ENCODE results near the gene TOMT. TPM values are rescaled to one million over a fixed set of nuclear protein-coding genes. Genes with fewer than 3 reads are reported as not detected.

The TOMT gene
- total and polyA plus RNA-seq, 2 of the 13 experiments (the other 11 are each of a cell fraction or from before 2014, with no cell fraction given), result not detected

- 0 out of 2 replicates have a peak, but pooled peaks have one; percentile 44 for TF ChIP-seq ZBTB43 (CRISPR knock-in tag; conservative IDR thresholded peaks at IDR 0.05)
- TF ChIP-seq SP5 (CRISPR knock-in tag; IDR thresholded peaks at IDR 0.05; ENCODE audit: borderline replicate concordance, low read depth), result peak; percentile 81
- peak; percentile 87 for TF ChIP-seq ZFX (CRISPR knock-in tag; IDR thresholded peaks at IDR 0.05; ENCODE audit: low read depth)
- peak; percentile 46; the same call in 1 of the 2 replicates for TF ChIP-seq NKX3-1 (CRISPR knock-in tag; IDR thresholded peaks at IDR 0.05)
- TF ChIP-seq ZNF678 (CRISPR knock-in tag; IDR thresholded peaks at IDR 0.05), result no peak
- no peak for TF ChIP-seq NCOR1 (IDR thresholded peaks at IDR 0.05; ENCODE audit: borderline replicate concordance, low read length)
- TF ChIP-seq E2F1 (CRISPR knock-in tag; IDR thresholded peaks at IDR 0.05), result peak; percentile 78
- peak; percentile 61; the same call in 1 of the 2 replicates for TF ChIP-seq ZNF501 (CRISPR knock-in tag; IDR thresholded peaks at IDR 0.05)
- no peak for TF ChIP-seq KDM4B (CRISPR knock-in tag; IDR thresholded peaks at IDR 0.05)
- no peak for TF ChIP-seq ZNF280D (CRISPR knock-in tag; IDR thresholded peaks at IDR 0.05)
- no peak for TF ChIP-seq TFAP4 (IDR thresholded peaks at IDR 0.05; ENCODE audit: borderline replicate concordance, low read depth)
- no peak; the same call in 1 of the 2 replicates for TF ChIP-seq KMT2A (CRISPR knock-in tag; IDR thresholded peaks at IDR 0.05)
- peak; percentile 79 for TF ChIP-seq ELF3 (CRISPR knock-in tag; IDR thresholded peaks at IDR 0.05)
- no peak for TF ChIP-seq TCF7L2 (IDR thresholded peaks at IDR 0.05; ENCODE audit: low read depth, low read length)
- TF ChIP-seq HINFP (CRISPR knock-in tag; IDR thresholded peaks at IDR 0.05; ENCODE audit: low read depth), result 0 out of 2 replicates have a peak, but pooled peaks have one; percentile 56
- TF ChIP-seq RFX1 (IDR thresholded peaks at IDR 0.05), result no peak
- no peak for TF ChIP-seq ARHGAP35 (CRISPR knock-in tag; IDR thresholded peaks at IDR 0.05; ENCODE audit: borderline replicate concordance)
- 0 out of 2 replicates have a peak, but pooled peaks have one; percentile 67 for TF ChIP-seq ZNF256 (CRISPR knock-in tag; conservative IDR thresholded peaks at IDR 0.05)
- TF ChIP-seq TRIM22 (IDR thresholded peaks at IDR 0.05), result no peak
- peak; percentile 62; the same call in 1 of the 2 replicates for TF ChIP-seq TAF1 (CRISPR knock-in tag; IDR thresholded peaks at IDR 0.05)
Measured at GRCh38 chr11:72112143-72112977, 6.6 kb downstream of the TOMT start, which contains the start of gene ANAPC15 (continued).

Measured in HepG2 (cell line).